Endothelial cell of umbilical vein (primary cell): ENCODE results near the gene APCDD1L. TPM values are rescaled to one million over a fixed set of nuclear protein-coding genes. Genes with fewer than 3 reads are reported as not detected.

Source experiments
- BruUV-seq: library from RNA; stranded (reverse); fragments of 400-500 nt; replicated peaks from 2 replicates; lab custom pipeline; 2021; lab: Mats Ljungman, UMichigan
- CTCF ChIA-PET: fragments of 300-600, 350-600 bp; sonication (Branson Sonifier 250); formaldehyde crosslinking; loops from one replicate; lab custom pipeline; 2021; ENCODE audit warnings: antibody characterized with exemption, inconsistent platforms; lab: Charles Lee
- POLR2A ChIA-PET: fragments of 300-600, 350-600 bp; sonication (Branson Sonifier 250); formaldehyde crosslinking; loops from one replicate; lab custom pipeline; 2021; ENCODE audit warnings: antibody characterized with exemption, inconsistent platforms; lab: Charles Lee
- DNase-seq: peaks from one replicate; pipeline ENCODE4 v3.0.0-alpha.2; 2011; ENCODE audit warnings: low read depth, low spot score
- FAIRE-seq: peaks from 2 replicates; lab custom pipeline; 2011; peaks lifted over from hg19 to GRCh38; lab: Jason Lieb, UNC
- H2AFZ ChIP-seq: 2 replicates; pipeline ENCODE4 v1.6.0; 2012; ENCODE audit warnings: low read depth, low read length, control low read depth, inconsistent platforms
- H3K27ac ChIP-seq: 2 replicates; pipeline ENCODE4 v1.5.1; 2011; ENCODE audit warnings: low read depth, mild to moderate bottlenecking, control low read depth, low read length, moderate library complexity; ENCODE audit not compliant: insufficient read depth
- H3K27me3 ChIP-seq, 2 experiments: 2 replicates each; pipeline versions ENCODE4 v1.6.0 to v1.6.1; 2011; ENCODE audit warnings: low read length in 2 of 2, mixed read lengths in 1 of 2; ENCODE audit not compliant: control insufficient read depth in 2 of 2, insufficient read depth in 2 of 2
- H3K36me3 ChIP-seq, 2 experiments: 2 replicates in 1 of 2; 3 replicates in 1 of 2; pipeline ENCODE4 v1.5.1; 2011; ENCODE audit warnings: low read length in 2 of 2, mild to moderate bottlenecking in 1 of 2, moderate library complexity in 1 of 2; ENCODE audit not compliant: control insufficient read depth in 2 of 2, insufficient read depth in 2 of 2; ENCODE audit errors: extremely low read depth in 1 of 2
- H3K4me1 ChIP-seq: 3 replicates; pipeline ENCODE4 v1.5.1; 2011; ENCODE audit warnings: mild to moderate bottlenecking, low read length; ENCODE audit not compliant: control insufficient read depth, insufficient read depth; ENCODE audit errors: extremely low read depth
- H3K4me2 ChIP-seq: 2 replicates; pipeline ENCODE4 v1.6.1; 2011; ENCODE audit warnings: low read length, control low read depth, mixed read lengths; ENCODE audit not compliant: insufficient read depth
- H3K4me3 ChIP-seq, 3 experiments: fragments of 200-600 bp in 1 of 3; sonication (generic), shearing (Covaris generic) in 1 of 3; replicated peaks in 1 of 3; 2 replicates each; pipeline ENCODE4 v1.5.1; 2011 to 2016; ENCODE audit warnings: control low read depth in 3 of 3, low read length in 3 of 3, mild to moderate bottlenecking in 2 of 3, inconsistent platforms in 1 of 3, low read depth in 1 of 3, moderate library complexity in 1 of 3; ENCODE audit not compliant: insufficient read depth in 1 of 3
- H3K79me2 ChIP-seq: 2 replicates; pipeline ENCODE4 v1.6.0; 2012; ENCODE audit warnings: low read length, inconsistent platforms; ENCODE audit not compliant: control insufficient read depth, insufficient read depth
- H3K9ac ChIP-seq: replicated peaks from 2 replicates; pipeline ENCODE3; 2011; ENCODE audit warnings: low read length, control low read depth; ENCODE audit not compliant: insufficient read depth; ENCODE audit errors: extremely low read depth
- H3K9me1 ChIP-seq: replicated peaks from 3 replicates; pipeline ENCODE4 v1.6.0; 2011; ENCODE audit warnings: mild to moderate bottlenecking, low read length; ENCODE audit not compliant: control insufficient read depth, insufficient read depth; ENCODE audit errors: extremely low read depth
- H3K9me3 ChIP-seq: replicated peaks from 2 replicates; pipeline ENCODE4 v1.5.1; 2012; ENCODE audit warnings: low read length, inconsistent platforms; ENCODE audit not compliant: control insufficient read depth, insufficient read depth
- H4K20me1 ChIP-seq: replicated peaks from 2 replicates; pipeline ENCODE3; 2011; ENCODE audit warnings: mild to moderate bottlenecking, low read length; ENCODE audit not compliant: control insufficient read depth, insufficient read depth; ENCODE audit errors: extremely low read depth
- EZH2 ChIP-seq: IDR thresholded peaks from 2 replicates; pipeline ENCODE4 v1.6.1; 2012; ENCODE audit warnings: borderline replicate concordance, low read depth, mild to moderate bottlenecking, moderate library complexity, low read length, inconsistent platforms; ENCODE audit not compliant: severe bottlenecking
- FOS ChIP-seq: IDR thresholded peaks from 2 replicates; pipeline ENCODE4 v1.6.1; 2011; ENCODE audit warnings: mild to moderate bottlenecking, low read length, moderate library complexity, borderline replicate concordance; ENCODE audit not compliant: insufficient read depth
- GATA2 ChIP-seq: IDR thresholded peaks from 2 replicates; pipeline ENCODE4 v1.7.0; 2011; ENCODE audit warnings: low read depth, mild to moderate bottlenecking, moderate library complexity, mixed read lengths, low read length; ENCODE audit not compliant: insufficient read length, insufficient read depth
- JUN ChIP-seq: IDR thresholded peaks from 2 replicates; pipeline ENCODE4 v1.6.1; 2011; ENCODE audit warnings: borderline replicate concordance, low read depth; ENCODE audit not compliant: insufficient read length, insufficient read depth
- POLR2A ChIP-seq: IDR thresholded peaks from 2 replicates; pipeline ENCODE4 v1.6.1; 2012; ENCODE audit warnings: low read depth, mild to moderate bottlenecking, control low read depth, low read length
- POLR2AphosphoS5 ChIP-seq: IDR thresholded peaks from 2 replicates; pipeline ENCODE4 v1.6.1; 2012; ENCODE audit warnings: low read depth, mild to moderate bottlenecking, control low read depth, low read length, moderate library complexity; ENCODE audit not compliant: insufficient read depth
- dilution Hi-C: fragments of 300-500 bp; cut with MboI; formaldehyde crosslinking; loops from one replicate; pipeline ENCODE4 v1.15.0; 2019; ENCODE audit warnings: low sequenced_read_pairs; ENCODE audit not compliant: extremely low pct_ligation_motif_present
- intact Hi-C: fragments of 100-400 bp; cut with micrococcal nuclease; formaldehyde crosslinking; loops from one replicate; pipeline ENCODE4 v1.10.0; 2022
- polyA plus RNA-seq, 4 experiments: library from polyadenylated mRNA; depleted of rRNA in 3 of 4; stranded (reverse) in 3 of 4; unstranded in 1 of 4; fragments of >200 nt; gene quantifications; 2 replicates each; pipeline versions ENCODE4 v1.2.1 to v1.2.3, GENCODE V29; 2011 to 2012; ENCODE audit warnings: missing spikeins in 1 of 4
- total RNA-seq: library from RNA; stranded (reverse); gene quantifications from 2 replicates; pipeline ENCODE4 v1.2.3, GENCODE V29; 2021
- TF ChIP-seq, protein P1 (sequence below), 2 donors: IDR thresholded peaks; 1 replicate in 1 of 2; 2 replicates in 1 of 2; pipeline ENCODE4 v1.5.1; 2011; ENCODE audit warnings: low read length in 2 of 2, mild to moderate bottlenecking in 2 of 2, moderate library complexity in 2 of 2, control low read depth in 1 of 2, inconsistent platforms in 1 of 2, low read depth in 1 of 2; ENCODE audit not compliant: insufficient read depth in 1 of 2; ENCODE audit errors: extremely low read depth in 1 of 2

APCDD1L gene
- total and polyA plus RNA-seq, 2 donors (not counting 3 experiments of a cell fraction or from before 2014, with no cell fraction given), result 0.17 to 1.4 TPM

DNA sequence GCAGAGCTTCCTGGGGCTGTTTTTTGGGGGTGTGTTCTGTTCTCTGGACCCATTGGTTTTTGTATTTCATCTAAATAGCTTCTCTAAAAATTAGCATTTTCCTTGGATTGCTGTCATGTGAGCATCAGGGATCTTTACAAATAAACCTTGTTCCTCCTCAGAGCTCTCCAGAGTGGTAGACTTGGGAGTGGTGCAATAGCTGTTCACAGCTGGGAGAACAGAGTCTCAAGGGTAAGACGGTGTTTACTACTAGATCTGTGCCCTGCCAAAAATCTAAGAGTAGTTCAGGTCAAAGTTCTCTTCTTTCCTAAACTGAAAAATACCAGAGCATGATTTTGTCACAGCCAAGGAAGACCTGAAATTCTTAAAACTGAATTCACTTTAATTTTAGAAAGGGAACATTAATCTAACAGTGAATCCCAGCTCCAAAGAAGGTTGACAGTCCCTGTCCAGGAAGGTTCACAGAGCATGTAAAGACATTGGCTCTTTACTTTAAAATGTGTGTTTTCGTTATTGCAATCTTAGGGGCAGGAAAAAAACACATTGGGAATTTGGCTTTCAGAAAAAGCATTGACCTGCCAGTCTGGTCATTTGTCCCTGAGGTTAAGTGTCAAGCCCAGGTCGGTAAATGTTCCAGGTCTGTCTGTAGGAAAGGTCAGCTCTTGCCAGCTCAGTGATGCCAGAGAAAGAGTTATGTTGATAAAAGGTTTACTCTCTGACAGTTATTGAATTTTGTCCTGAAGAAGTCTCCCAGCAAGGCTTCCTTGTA is 82.8 kb downstream of the APCDD1L start:
- dilution Hi-C loops, result no loop called here
- no peak for FAIRE-seq
- H3K27ac ChIP-seq, result no peak overlapping the region

More for the DNA sequence above, 82.8 kb downstream of the APCDD1L start:
- TF ChIP-seq FOS, result no peak
- TF ChIP-seq POLR2A, result no peak
- TF ChIP-seq, protein P1, sequence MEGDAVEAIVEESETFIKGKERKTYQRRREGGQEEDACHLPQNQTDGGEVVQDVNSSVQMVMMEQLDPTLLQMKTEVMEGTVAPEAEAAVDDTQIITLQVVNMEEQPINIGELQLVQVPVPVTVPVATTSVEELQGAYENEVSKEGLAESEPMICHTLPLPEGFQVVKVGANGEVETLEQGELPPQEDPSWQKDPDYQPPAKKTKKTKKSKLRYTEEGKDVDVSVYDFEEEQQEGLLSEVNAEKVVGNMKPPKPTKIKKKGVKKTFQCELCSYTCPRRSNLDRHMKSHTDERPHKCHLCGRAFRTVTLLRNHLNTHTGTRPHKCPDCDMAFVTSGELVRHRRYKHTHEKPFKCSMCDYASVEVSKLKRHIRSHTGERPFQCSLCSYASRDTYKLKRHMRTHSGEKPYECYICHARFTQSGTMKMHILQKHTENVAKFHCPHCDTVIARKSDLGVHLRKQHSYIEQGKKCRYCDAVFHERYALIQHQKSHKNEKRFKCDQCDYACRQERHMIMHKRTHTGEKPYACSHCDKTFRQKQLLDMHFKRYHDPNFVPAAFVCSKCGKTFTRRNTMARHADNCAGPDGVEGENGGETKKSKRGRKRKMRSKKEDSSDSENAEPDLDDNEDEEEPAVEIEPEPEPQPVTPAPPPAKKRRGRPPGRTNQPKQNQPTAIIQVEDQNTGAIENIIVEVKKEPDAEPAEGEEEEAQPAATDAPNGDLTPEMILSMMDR (IDR thresholded peaks at IDR 0.05; ENCODE audit: extremely low read depth in 1 of 2, insufficient read depth in 1 of 2, low read depth in 1 of 2, low read length in 2 of 2), result no peak
- no peak for TF ChIP-seq EZH2
- no peak for TF ChIP-seq JUN
- no peak for TF ChIP-seq POLR2AphosphoS5
- TF ChIP-seq GATA2, result no peak
- Histone ChIP-seq H2AFZ (no peak overlapping the region), H3K9me1 (no peaks in the 10 kb centered on the region), H3K27me3 (no peaks in the 10 kb centered on the region), H3K9ac (no peak overlapping the region), H4K20me1 (no peaks in the 10 kb centered on the region), H3K9me3 (no peaks in the 10 kb centered on the region), H3K79me2 (peaks cover 78% of the 10 kb centered on the region), H3K4me3 (no peak overlapping the region), H3K4me1 (peaks cover 4% of the 10 kb centered on the region), H3K36me3 (peaks cover 0 to 2% of the 10 kb centered on the region in 2 experiments), H3K4me2 (no peak overlapping the region)
- CTCF ChIA-PET, result interaction anchor here (0.8 to 0.9 kb wide), 2 partner anchors 11 to 12 kb away, joined by 3 read pairs; no protein-coding TSS in a partner anchor
- POLR2A ChIA-PET, result no interaction called here
- no TSS peak for BruUV-seq
- DNase-seq, result no peak
- intact Hi-C loops, result no loop called here
